Effector CD4-positive, alpha-beta T cell (primary cell): ENCODE measurements around the gene DLL3.
A peak's percentile ranks its signal among the peaks of the same experiment; 100 is the strongest.

Experiments
- DNase-seq: peaks from one replicate; pipeline ENCODE4 v3.0.0-alpha.2; 2020

The DLL3 gene

GRCh38 chr19:39518975-39519374, 20.2 kb downstream of the DLL3 start:
- no peak for DNase-seq

- DNase-seq: no peak
Observed at GRCh38 chr19:39520541-39521484, 22.1 kb downstream of the DLL3 start.

- DNase-seq: no peak
Observed at GRCh38 chr19:39524495-39524894, 25.7 kb downstream of the DLL3 start.

- no peak for DNase-seq
Observed at GRCh38 chr19:39525205-39525604, 26.5 kb downstream of the DLL3 start.

GRCh38 chr19:39531834-39532232, 33.1 kb downstream of the DLL3 start:
- no peak for DNase-seq

- peak; percentile 95 for DNase-seq
Observed at GRCh38 chr19:39532233-39533002, 33.7 kb downstream of the DLL3 start, which contains the start of gene EID2B. Gene EID2B, minus strand, starts transcription at chr19:39532852. Its CDS starts 50 bp downstream, at chr19:39532802.

GRCh38 chr19:39533003-39533512, 34.3 kb downstream of the DLL3 start:
- DNase-seq: no peak

- DNase-seq: no peak
Observed at GRCh38 chr19:39533791-39534190, 35.0 kb downstream of the DLL3 start.

GRCh38 chr19:39539165-39539517, 40.4 kb downstream of the DLL3 start:
- no peak for DNase-seq

- DNase-seq: peak; percentile 92
Observed at GRCh38 chr19:39539518-39540332, 41.0 kb downstream of the DLL3 start, which contains the start of gene EID2. Gene EID2, minus strand, starts transcription at chr19:39540161. Its CDS starts 82 bp downstream, at chr19:39540079.

GRCh38 chr19:39540333-39540673, 41.6 kb downstream of the DLL3 start:
- DNase-seq: no peak

- DNase-seq: no peak
Observed at GRCh38 chr19:39542206-39542605, 43.5 kb downstream of the DLL3 start.

GRCh38 chr19:39543477-39543857, 44.7 kb downstream of the DLL3 start:
- DNase-seq: no peak

GRCh38 chr19:39544226-39544903, 45.6 kb downstream of the DLL3 start:
- no peak for DNase-seq

GRCh38 chr19:39544911-39545310, 46.2 kb downstream of the DLL3 start:
- no peak for DNase-seq

GRCh38 chr19:39546599-39546998, 47.9 kb downstream of the DLL3 start:
- no peak for DNase-seq

GRCh38 chr19:39550197-39550596, 51.5 kb downstream of the DLL3 start:
- no peak for DNase-seq

- no peak for DNase-seq
Observed at GRCh38 chr19:39553082-39553652, 54.4 kb downstream of the DLL3 start.

- DNase-seq: no peak
Observed at GRCh38 chr19:39554701-39555311, 56.1 kb downstream of the DLL3 start.

- no peak for DNase-seq
Observed at GRCh38 chr19:39555883-39556282, 57.1 kb downstream of the DLL3 start.
